GM19043 (cell line): Measurements from ENCODE around the gene AGTRAP.

ENCODE experiments used
- ATAC-seq: cut with Tn5 transposase; IDR thresholded peaks from one replicate; pipeline ENCODE4 v1.9.1; 2021; ENCODE audit warnings: low read depth; ENCODE audit not compliant: unreplicated experiment

The AGTRAP gene

DNA sequence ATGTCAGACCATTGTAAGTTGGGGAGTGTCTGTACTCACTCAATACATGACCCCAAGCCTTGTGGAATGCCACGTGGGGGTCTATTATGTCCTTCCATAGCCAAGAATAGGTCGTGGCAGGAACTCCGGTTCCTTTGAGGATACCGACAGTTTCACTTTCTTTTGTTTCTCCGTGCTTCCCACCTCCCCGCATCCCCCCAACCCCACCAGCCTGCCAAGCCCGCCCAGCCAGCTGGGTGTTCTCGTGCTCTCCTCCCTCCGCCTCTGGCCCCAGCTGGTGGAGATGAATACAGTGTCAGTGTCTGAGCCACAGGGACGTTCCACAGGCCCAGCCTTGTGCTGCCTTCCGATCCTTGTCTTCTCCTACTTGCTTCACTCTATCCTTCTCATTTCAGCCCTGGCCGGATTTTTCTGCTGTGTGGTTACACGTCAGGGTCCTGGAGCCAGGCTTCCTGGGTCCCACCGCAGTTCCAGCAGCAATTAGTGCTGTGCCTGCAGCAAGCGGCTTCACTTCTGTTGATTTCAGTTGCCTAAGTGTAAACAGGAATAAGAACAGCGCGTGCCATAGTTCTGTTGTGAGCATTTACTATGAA, 4.1 kb upstream of the AGTRAP start:
- ATAC-seq: no peak

- ATAC-seq: no peak
Measured at GRCh38 chr1:11733306-11733705, 2.6 kb upstream of the AGTRAP start.

DNA sequence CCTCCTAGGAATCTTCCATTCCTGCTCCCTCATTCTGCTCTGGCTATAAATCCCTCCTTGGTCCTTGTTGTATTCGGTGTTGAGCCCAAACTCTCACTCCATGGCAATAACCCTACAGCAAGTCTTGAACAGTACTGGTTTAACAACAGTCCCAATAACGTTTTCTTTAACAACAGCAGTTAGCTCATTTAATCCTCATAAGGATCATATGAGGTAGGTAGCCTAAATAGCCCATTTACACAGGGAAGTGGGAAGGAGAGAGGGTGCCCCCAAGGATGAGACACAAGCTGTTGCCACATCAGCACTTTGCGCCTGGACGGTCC, 444 bp upstream of the AGTRAP start:
- no peak for ATAC-seq

DNA sequence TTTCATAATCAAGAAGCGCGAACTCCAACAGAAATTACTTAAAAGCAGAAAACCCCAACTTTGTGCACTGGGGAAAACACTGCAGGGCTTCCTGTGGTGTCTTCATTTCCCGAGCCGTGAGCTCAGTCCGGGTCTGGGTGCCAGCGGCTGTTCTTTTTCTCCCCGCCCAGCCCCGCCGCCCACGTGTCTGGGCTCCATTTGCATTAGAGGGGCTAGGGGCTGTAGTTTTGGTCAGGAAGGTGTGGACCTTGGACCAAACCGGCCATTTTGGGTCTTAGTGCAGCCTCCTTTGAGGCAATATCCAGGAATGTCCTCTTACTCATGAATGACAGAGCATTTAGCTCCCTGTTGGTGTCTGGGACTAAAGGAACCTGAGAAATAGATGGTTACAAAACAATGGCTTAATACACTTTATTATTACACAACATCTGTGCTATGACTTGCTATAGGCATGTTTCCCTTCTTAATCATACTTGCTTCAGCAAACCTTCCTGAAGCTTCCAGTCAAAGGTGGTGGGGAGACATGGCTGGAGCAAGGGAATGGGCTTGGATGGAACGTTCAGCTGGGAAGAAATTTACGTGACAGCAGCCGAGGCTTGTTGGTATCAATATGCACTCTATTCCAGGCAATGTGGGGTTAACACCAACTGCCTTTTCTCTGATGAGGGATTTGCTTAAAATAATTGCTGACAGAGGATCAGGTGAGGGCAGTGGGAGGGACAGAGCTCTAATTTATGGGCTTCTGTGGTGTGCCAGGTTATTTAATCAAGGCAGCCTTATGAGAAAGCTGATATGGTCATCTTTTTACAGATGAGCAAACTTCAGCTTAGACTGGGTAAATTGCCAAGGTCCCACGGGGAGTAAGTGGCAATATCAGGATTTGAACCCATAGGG, 1.1 kb downstream of the AGTRAP start:
- no peak for ATAC-seq

GRCh38 chr1:11738096-11738495, 2.2 kb downstream of the AGTRAP start:
- ATAC-seq: no peak

- ATAC-seq: no peak
Measured at GRCh38 chr1:11738783-11739182, 2.8 kb downstream of the AGTRAP start.

DNA sequence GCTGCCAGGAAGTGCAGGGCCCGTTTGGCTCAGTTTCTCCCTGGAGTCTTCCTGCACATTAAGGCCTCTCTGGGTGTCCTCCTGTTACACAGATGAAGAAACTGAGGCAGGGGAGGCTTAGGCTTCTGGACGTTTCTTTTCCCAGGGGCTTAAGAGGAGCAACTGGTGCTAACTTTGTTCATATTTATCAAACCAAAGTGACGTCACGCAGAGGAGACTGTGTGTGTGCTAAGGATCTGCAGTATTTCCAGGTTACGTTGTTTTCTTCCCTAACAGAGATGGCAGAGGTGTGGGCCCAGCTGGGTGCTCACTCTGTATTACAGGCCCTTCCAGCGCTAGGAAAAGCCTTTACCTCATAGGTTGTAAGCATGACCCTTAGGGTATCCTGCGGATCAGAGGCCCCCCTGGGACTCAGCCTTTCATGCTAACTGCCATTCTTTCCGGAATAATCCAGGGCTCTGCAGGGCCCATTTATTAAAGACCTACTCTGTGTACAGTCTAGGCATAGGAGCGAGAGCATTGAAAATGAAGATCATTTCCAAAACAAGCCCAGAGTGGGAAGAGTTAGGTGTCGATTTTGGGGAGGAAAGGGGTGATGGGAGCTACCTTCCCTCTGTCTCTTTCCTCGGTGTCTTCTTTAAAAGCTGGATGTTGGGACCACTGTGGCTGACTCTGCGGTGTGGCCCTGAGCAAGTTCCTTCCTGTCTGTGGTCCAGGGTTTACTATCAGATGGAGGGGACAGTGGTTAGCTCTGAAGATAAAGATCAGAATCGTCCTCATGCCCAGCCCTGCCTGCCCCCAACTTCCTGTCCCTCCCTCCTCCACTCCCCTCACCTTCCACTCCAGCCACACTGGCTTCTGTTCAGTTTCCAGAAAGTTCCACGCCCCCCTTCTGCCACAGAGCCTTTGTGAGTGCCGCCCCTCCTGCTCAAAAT, 4.6 kb downstream of the AGTRAP start:
- no peak for ATAC-seq

GRCh38 chr1:11741482-11741881, 5.5 kb downstream of the AGTRAP start:
- no peak for ATAC-seq

GRCh38 chr1:11741919-11742558, 6.1 kb downstream of the AGTRAP start:
- no peak for ATAC-seq

- ATAC-seq: no peak
Measured at GRCh38 chr1:11744287-11744686, 8.4 kb downstream of the AGTRAP start.

DNA sequence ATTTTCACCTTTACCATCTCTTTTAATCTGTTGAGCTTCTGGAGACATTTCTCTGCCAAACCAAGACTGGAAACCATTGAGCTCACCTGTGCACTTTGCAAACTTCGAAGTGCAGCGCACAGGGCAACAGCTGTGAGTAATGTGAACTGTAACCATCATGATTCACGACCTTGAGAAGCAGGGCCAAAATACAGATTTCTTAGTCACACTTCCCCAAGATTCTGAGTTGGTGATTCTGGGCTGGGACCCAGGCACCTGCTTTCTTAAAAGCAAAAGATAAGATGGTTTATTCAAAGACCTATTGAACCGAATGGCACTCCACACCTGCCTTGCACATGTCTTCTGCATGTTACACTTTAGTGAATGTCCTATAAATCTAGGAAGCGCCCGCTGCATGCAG, 10.2 kb downstream of the AGTRAP start:
- no peak for ATAC-seq

- no peak for ATAC-seq
Measured at GRCh38 chr1:11746795-11747487, 11.0 kb downstream of the AGTRAP start.

DNA sequence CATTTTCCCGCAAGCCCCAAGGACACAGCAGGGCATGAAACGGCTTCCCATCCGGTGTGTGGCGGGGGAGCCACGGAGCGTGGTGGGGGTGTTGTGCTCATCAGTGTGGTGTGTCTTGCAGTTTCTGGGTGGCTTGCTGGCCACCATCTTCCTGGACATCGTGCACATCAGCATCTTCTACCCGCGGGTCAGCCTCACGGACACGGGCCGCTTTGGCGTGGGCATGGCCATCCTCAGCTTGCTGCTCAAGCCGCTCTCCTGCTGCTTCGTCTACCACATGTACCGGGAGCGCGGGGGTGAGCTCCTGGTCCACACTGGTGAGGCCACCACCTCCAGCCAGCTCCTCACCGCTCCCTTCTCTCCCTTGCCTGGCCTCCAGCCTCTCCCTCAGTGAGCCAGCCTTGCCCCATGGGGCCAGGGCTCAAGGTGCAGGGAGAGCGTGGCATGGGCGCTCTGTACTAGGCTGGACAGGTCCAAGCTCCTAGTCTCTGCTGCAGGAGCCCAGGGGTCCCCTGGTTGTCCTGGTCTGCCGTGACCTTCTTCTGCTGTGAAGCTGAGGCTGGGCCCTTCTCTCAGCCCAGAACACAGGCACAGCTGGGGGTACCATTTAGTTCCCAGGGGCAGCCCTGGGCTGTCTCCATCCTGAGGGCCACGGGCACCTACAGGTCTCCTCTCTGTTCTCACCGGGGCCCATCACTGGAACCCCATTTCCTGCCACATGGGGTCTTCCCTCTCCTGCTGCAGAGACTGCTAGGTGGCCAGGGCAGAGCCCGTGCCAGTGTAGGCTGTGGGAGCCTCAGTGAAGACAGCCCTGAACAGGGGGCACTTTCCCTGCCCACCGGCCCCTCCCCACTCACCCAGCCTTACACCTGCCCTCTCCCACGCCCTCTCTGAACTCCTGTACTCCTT, 12.6 kb downstream of the AGTRAP start:
- ATAC-seq: no peak

DNA sequence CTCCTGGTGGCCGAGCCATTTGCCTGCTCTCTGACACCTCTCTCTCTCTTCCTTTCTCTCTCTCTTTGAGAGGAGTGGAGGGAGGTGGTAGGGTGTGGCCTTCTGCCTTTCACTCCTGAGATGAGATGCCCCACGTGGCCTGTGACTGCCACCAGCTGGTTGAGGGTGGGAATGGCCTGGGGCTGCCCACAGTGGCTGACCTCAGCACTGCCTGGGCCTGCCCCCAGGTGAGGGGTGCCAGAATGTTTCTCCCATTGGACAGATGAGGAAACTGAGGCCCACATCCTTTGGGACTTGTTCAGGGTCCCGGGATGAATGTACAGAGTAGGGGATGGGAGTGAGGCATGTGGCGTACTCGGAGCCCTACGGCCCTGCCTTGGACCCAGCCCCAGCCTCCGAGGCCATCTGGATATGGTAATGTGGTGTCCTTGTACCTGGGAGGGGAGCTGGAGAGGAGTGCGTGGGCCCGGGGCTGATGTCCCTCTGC, 13.3 kb downstream of the AGTRAP start:
- no peak for ATAC-seq

DNA sequence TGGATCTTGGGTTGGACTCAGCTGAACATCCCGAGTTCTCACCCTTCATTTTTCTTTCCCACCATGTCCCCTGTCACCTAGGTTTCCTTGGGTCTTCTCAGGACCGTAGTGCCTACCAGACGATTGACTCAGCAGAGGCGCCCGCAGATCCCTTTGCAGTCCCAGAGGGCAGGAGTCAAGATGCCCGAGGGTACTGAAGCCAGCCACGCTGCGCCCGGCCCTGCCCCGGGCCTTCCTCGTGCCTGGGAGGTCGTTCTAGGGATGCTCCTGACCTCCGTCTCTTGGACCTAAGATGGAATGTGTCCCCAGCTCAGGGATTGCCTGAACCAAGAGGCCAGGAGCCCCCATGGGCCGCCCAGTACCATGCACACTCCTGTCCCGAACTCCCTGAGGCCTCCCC, 14.1 kb downstream of the AGTRAP start:
- ATAC-seq: no peak

- no peak for ATAC-seq
Measured at GRCh38 chr1:11751087-11751486, 15.2 kb downstream of the AGTRAP start.

- no peak for ATAC-seq
Measured at GRCh38 chr1:11752359-11753088, 16.6 kb downstream of the AGTRAP start.

DNA sequence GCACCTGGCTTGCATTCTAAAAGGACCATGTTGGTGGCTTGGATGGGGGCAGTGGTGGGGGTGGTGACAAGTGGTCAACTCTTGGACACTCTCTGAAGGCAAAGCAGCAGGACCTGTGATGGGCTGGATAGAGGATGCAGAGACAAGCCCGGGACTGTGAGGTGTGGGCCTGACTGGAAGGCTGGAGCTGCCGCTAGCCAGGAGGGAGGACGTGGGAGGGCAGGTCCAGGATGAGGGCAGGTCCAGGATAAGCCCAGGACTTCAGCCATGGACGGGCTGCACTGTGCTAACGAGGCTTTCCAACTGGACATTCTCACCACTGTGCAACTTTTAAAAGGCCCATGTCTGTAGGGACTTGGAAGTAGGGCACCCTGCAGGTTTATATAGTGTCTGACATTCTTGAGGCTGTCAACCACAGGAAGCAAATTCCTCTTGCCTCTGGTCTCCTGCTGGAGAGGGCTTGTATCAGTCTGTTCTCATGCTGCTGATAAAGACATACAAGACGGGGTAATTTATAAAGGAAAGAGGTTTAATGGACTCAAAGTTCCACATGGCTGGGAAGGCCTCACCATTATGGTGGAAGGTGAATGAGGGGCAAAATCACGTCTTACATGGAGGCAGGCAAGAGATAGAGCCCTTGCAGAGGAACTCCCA, 17.7 kb downstream of the AGTRAP start:
- ATAC-seq: no peak
